A673 (cell line): ENCODE results near the gene AHDC1.

ENCODE experiments used
- CTCF ChIP-seq: fragments of 300-800, 200-600 bp; sonication (generic); conservative IDR thresholded peaks from 2 replicates; pipeline ENCODE4 v1.5.1; 2017; ENCODE audit warnings: low read depth, mild to moderate bottlenecking, antibody characterized with exemption, low read length, moderate library complexity, mixed read lengths
- EZH2 ChIP-seq: fragments of 200-600 bp; sonication (generic); IDR thresholded peaks from 2 replicates; pipeline ENCODE4 v1.6.1; 2017; ENCODE audit warnings: borderline replicate concordance, low read depth, mild to moderate bottlenecking, mixed read lengths, antibody characterized with exemption, low read length; ENCODE audit not compliant: poor library complexity, severe bottlenecking

- TF ChIP-seq CTCF (no peak), EZH2 (no peak)
Measured at GRCh38 chr1:27652111-27652864, 48.3 kb upstream of the AHDC1 start.
